ENCODE measurements around the gene BAG3.

BAG3 gene

GRCh38 chr10:119689016-119689580 is 37.9 kb downstream of the BAG3 start:
- Histone ChIP-seq H3K36me3 (ENCODE audit: control insufficient read depth in 2 of 2, insufficient read depth in 1 of 2, low read length in 2 of 2) (no peaks in the 10 kb centered on the region), H3K4me1 (ENCODE audit: control insufficient read depth, insufficient read depth, low read length) (no peaks in the 10 kb centered on the region), H3K9me3 (ENCODE audit: control insufficient read depth, insufficient read depth, low read depth, low read length) (no peaks in the 10 kb centered on the region), H3K4me3 (ENCODE audit: low read depth, low read length) (no peak overlapping the region), H3K27ac (ENCODE audit: extremely low read depth, low read depth, low read length) (no peak overlapping the region)
- CTCF ChIA-PET = interaction anchor here (0.6 to 1.1 kb wide), 4 partner anchors 23 to 183 kb away, joined by 3 to 5 read pairs (median 3); no protein-coding TSS in a partner anchor
- TF ChIP-seq ZNF639 (tag by site-specific recombination; IDR thresholded peaks at IDR 0.05) (no peak), ZNF174 (tag by site-specific recombination; IDR thresholded peaks at IDR 0.05) (no peak), ZNF76 (tag by site-specific recombination; IDR thresholded peaks at IDR 0.05; ENCODE audit: borderline replicate concordance, low read depth) (no peak), EGR2 (tag by site-specific recombination; IDR thresholded peaks at IDR 0.05; ENCODE audit: low read depth) (no peak), ZNF280C (tag by site-specific recombination; IDR thresholded peaks at IDR 0.05) (no peak), ZNF155 (tag by site-specific recombination; IDR thresholded peaks at IDR 0.05) (no peak), TRIM28 (IDR thresholded peaks at IDR 0.05; ENCODE audit: borderline replicate concordance, low read length) (no peak), ZNF510 (tag by site-specific recombination; IDR thresholded peaks at IDR 0.05; ENCODE audit: insufficient replicate concordance) (no peak)
- TF ChIP-seq, protein P1, sequence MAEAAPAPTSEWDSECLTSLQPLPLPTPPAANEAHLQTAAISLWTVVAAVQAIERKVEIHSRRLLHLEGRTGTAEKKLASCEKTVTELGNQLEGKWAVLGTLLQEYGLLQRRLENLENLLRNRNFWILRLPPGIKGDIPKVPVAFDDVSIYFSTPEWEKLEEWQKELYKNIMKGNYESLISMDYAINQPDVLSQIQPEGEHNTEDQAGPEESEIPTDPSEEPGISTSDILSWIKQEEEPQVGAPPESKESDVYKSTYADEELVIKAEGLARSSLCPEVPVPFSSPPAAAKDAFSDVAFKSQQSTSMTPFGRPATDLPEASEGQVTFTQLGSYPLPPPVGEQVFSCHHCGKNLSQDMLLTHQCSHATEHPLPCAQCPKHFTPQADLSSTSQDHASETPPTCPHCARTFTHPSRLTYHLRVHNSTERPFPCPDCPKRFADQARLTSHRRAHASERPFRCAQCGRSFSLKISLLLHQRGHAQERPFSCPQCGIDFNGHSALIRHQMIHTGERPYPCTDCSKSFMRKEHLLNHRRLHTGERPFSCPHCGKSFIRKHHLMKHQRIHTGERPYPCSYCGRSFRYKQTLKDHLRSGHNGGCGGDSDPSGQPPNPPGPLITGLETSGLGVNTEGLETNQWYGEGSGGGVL (tag by site-specific recombination; IDR thresholded peaks at IDR 0.05) = no peak
- TF ChIP-seq, protein P2, sequence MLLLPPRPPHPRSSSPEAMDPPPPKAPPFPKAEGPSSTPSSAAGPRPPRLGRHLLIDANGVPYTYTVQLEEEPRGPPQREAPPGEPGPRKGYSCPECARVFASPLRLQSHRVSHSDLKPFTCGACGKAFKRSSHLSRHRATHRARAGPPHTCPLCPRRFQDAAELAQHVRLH (tag by site-specific recombination; IDR thresholded peaks at IDR 0.05) = no peak
- POLR2A ChIA-PET = interaction anchor here (0.6 kb wide), 1 partner anchor 68 kb away, joined by 4 read pairs; no protein-coding TSS in a partner anchor

DNA sequence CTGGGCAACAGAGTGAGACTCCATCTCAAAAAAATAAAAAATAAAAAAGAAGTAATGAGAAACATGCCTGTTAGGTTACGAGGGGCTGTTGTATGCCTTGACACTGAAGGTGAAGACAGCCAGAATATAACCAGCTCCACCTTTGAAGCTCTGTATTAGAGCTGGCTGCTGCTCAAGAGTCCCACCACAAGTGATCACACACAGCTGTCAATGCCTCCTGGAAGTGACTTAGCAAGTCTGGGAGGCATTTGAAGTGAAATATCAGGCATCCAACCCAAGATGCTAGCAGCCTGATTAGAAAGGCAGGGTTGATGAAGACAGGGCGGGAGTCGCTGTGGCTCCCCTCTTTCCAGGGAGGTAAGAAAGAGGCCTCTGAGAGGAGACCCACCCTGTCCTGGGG is 40.5 kb downstream of the BAG3 start:
- CTCF ChIA-PET = interaction anchor here (0.7 to 0.9 kb wide), 2 partner anchors 59 to 213 kb away, joined by 3 to 5 read pairs; no protein-coding TSS in a partner anchor
- Histone ChIP-seq H3K4me1 (ENCODE audit: control insufficient read depth, insufficient read depth, low read length) (no peaks in the 10 kb centered on the region), H3K27ac (ENCODE audit: extremely low read depth, low read depth, low read length) (no peak overlapping the region), H3K9me3 (ENCODE audit: control insufficient read depth, insufficient read depth, low read depth, low read length) (no peaks in the 10 kb centered on the region), H3K4me3 (ENCODE audit: low read depth, low read length) (no peak overlapping the region), H3K36me3 (ENCODE audit: control insufficient read depth in 2 of 2, insufficient read depth in 1 of 2, low read length in 2 of 2) (no peaks in the 10 kb centered on the region)
- POLR2A ChIA-PET = interaction anchor here (0.9 kb wide), 1 partner anchor 41 kb away, joined by 4 read pairs; the partner anchor contains the start of gene BAG3
- TF ChIP-seq, protein P3, sequence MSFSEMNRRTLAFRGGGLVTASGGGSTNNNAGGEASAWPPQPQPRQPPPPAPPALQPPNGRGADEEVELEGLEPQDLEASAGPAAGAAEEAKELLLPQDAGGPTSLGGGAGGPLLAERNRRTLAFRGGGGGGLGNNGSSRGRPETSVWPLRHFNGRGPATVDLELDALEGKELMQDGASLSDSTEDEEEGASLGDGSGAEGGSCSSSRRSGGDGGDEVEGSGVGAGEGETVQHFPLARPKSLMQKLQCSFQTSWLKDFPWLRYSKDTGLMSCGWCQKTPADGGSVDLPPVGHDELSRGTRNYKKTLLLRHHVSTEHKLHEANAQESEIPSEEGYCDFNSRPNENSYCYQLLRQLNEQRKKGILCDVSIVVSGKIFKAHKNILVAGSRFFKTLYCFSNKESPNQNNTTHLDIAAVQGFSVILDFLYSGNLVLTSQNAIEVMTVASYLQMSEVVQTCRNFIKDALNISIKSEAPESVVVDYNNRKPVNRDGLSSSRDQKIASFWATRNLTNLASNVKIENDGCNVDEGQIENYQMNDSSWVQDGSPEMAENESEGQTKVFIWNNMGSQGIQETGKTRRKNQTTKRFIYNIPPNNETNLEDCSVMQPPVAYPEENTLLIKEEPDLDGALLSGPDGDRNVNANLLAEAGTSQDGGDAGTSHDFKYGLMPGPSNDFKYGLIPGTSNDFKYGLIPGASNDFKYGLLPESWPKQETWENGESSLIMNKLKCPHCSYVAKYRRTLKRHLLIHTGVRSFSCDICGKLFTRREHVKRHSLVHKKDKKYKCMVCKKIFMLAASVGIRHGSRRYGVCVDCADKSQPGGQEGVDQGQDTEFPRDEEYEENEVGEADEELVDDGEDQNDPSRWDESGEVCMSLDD (tag by site-specific recombination; IDR thresholded peaks at IDR 0.05) = no peak
- no peak for TF ChIP-seq ZNF2 (tag by site-specific recombination; IDR thresholded peaks at IDR 0.05)
- no peak for TF ChIP-seq PRDM1 (tag by site-specific recombination; IDR thresholded peaks at IDR 0.05)
- TF ChIP-seq ZNF747 (tag by site-specific recombination; IDR thresholded peaks at IDR 0.05) = no peak
- TF ChIP-seq HOXA7 (CRISPR knock-in tag; IDR thresholded peaks at IDR 0.05; ENCODE audit: borderline replicate concordance) = no peak
- TF ChIP-seq, protein P4, sequence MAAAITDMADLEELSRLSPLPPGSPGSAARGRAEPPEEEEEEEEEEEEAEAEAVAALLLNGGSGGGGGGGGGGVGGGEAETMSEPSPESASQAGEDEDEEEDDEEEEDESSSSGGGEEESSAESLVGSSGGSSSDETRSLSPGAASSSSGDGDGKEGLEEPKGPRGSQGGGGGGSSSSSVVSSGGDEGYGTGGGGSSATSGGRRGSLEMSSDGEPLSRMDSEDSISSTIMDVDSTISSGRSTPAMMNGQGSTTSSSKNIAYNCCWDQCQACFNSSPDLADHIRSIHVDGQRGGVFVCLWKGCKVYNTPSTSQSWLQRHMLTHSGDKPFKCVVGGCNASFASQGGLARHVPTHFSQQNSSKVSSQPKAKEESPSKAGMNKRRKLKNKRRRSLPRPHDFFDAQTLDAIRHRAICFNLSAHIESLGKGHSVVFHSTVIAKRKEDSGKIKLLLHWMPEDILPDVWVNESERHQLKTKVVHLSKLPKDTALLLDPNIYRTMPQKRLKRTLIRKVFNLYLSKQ (tag by site-specific recombination; IDR thresholded peaks at IDR 0.05; ENCODE audit: borderline replicate concordance) = no peak
- TF ChIP-seq ZNF639 (tag by site-specific recombination; IDR thresholded peaks at IDR 0.05) = no peak
- TF ChIP-seq REPIN1 (tag by site-specific recombination; IDR thresholded peaks at IDR 0.05; ENCODE audit: low read depth) = no peak
- TF ChIP-seq, protein P5, sequence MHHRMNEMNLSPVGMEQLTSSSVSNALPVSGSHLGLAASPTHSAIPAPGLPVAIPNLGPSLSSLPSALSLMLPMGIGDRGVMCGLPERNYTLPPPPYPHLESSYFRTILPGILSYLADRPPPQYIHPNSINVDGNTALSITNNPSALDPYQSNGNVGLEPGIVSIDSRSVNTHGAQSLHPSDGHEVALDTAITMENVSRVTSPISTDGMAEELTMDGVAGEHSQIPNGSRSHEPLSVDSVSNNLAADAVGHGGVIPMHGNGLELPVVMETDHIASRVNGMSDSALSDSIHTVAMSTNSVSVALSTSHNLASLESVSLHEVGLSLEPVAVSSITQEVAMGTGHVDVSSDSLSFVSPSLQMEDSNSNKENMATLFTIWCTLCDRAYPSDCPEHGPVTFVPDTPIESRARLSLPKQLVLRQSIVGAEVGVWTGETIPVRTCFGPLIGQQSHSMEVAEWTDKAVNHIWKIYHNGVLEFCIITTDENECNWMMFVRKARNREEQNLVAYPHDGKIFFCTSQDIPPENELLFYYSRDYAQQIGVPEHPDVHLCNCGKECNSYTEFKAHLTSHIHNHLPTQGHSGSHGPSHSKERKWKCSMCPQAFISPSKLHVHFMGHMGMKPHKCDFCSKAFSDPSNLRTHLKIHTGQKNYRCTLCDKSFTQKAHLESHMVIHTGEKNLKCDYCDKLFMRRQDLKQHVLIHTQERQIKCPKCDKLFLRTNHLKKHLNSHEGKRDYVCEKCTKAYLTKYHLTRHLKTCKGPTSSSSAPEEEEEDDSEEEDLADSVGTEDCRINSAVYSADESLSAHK (tag by site-specific recombination; IDR thresholded peaks at IDR 0.05) = no peak
- TF ChIP-seq ZNF658 (tag by site-specific recombination; IDR thresholded peaks at IDR 0.05) = no peak

Measured in HEK293 (cell line).